ENCODE measurements around the gene TOGARAM2. TPM values are rescaled to one million over a fixed set of nuclear protein-coding genes. Genes with fewer than 3 reads are reported as not detected.

TOGARAM2 gene
- total RNA-seq, 4 donors from 2014 or later = 0.19 to 10.4 (median 0.96) TPM

DNA sequence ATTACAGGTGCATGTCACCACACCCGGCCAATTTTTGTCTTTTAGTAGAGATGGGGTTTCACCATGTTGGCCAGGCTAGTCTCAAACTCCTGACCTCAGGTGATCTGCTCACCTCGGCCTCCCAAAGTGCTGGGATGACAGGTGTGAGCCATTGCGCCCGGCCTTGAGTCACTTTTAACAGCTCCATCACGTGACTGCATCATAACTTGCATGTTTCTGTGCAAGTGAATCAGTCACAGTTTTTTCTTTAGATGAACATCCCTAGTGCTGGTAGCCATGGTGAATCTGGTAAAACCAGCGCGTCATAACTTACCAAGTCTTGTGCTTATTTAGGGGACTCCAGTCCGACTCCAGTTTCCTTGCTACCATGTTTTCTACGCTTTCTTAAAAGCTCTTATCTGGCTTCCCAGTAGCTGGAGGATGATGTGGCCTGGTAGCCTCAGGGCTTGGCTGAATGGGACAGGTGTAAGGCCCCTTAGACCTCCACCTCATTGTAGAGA, 60.1 kb downstream of the TOGARAM2 start:
- DNase-seq (ENCODE audit: low spot score) = no peak
- no peak for ATAC-seq (ENCODE audit: low FRiP score)
- TF ChIP-seq CTCF (IDR thresholded peaks at IDR 0.05) = no peak

- no peak for TF ChIP-seq CTCF (IDR thresholded peaks at IDR 0.05)
- ATAC-seq (ENCODE audit: low FRiP score) (no peak), DNase-seq (ENCODE audit: low spot score) (no peak)
These were observed 61.5 kb downstream of the TOGARAM2 start for GRCh38 chr2:29042561-29043075.

DNA sequence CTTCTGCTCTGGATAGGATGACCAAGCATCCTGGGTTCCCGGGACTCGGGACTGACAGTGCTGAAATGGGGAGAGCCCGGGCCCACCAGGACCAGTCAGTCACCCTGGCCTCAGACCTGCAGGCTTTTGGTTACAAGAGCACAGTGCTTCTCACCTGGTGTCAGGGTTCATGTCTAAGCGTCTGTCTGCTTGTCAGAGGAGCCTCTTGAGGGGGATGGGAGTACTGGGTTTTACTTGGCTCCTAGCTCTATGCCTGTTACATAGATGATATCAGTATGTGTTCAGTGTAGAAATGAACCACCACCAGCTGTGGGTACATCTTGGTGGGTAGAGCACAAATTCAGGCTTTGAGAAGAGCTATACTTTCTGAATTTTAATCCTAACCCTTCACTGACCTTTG, 63.4 kb downstream of the TOGARAM2 start:
- no peak for TF ChIP-seq CTCF (IDR thresholded peaks at IDR 0.05)
- no peak for DNase-seq (ENCODE audit: low spot score)

DNA sequence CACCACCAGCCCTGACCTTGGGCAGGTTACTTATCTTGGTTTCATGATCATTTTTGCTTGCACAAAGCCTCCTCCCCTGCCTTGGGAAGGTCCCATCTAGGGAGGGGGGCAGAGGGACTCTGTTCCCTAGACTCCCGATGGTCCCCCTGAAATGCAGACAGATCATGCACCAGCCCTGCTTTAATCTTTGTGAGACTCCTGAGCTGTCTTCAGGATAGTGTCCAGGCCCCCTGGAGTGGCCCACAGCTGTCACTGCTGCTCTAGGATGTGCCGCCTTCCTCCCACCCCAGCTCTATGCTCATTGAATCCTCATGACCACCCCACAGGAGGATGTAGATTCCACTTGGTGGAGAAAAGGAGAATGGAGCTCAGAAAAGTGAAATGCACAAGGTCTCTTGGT, 65.2 kb downstream of the TOGARAM2 start:
- ATAC-seq (ENCODE audit: low FRiP score) (no peak), DNase-seq (ENCODE audit: low spot score) (no peak)
- TF ChIP-seq CTCF (IDR thresholded peaks at IDR 0.05) = no peak

More for the DNA sequence above, 63.4 kb downstream of the TOGARAM2 start:
- ATAC-seq (ENCODE audit: low FRiP score) = no peak

DNA sequence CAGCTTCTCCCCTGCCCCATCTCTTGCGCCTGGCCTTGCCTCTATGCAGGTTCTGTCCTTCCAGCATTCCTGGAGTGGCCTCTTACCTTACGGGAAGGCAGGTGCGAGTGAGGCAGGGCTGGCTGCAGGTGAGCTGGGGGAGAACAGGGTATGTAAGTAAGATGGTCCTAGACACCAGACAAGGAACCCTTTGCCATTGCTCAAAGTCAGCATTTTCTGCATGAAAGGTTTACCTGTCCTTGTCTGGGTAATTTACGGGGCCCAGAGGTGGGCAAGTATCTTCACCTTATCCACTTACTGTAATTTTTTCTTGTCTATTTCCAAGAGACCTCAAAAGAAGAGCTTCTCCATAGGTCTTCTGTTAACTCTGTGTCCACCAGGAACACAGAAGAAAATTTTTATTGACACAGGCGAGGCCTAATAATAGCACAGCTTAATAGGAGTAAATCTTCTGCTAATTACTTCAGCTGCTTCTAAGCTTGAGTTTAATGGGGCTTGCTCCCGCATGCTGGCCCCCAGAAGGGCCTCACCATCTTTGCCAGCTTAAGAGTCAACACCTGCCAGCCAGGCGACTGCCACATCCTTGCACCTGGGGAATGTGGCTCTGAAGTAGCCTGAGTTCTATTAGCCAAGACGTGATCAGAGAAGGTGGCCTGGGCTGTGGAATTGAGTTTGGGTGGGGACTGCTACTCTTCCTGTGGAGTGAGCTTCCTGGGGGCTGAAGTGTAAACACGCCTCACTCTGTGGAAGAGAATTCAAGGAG, 66.2 kb downstream of the TOGARAM2 start:
- no peak for DNase-seq (ENCODE audit: low spot score)
- TF ChIP-seq CTCF (IDR thresholded peaks at IDR 0.05) = no peak
- ATAC-seq (ENCODE audit: low FRiP score) = no peak

DNA sequence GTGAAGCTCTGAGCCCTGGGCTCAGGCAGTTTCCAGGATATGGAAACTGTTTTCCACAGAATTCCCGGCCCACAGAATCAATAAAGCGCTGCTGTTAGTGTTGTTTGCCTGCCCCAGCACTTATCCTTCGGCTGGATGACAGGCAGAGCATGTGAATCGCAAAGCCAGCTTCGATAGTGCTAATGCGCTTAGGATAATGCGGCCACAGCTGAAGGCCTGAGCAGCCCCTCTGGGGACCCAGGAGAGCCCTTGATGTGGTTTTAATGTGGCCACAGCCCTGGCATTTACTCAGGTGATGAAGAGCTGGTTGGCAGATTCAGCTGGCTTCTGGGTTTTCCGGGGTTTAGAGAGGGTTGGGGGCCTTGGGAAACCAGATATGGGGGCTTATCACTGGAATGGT, 69.5 kb downstream of the TOGARAM2 start:
- TF ChIP-seq CTCF (IDR thresholded peaks at IDR 0.05) = no peak
- ATAC-seq (ENCODE audit: low FRiP score) (no peak), DNase-seq (ENCODE audit: low spot score) (no peak)

DNA sequence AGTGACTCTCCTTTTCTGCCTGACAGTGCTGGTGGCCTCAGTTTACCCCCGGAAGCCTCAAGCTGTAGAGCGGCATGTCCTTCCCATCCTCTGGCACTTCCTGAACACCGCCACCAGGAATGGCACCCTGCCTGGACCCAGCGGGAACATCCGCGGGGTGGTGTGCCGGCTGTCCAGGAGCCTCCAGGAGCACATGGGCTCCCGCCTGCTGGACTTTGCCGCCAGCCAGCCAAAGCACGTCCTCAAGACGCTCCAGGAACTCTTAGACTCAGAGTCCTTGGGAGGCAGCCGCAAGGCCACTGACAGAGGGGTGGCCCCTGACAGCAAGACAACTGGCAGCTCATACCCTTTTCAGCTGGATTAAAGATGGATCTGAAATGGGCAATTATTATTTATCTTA, 70.6 kb downstream of the TOGARAM2 start:
- DNase-seq (ENCODE audit: low spot score) = no peak
- no peak for TF ChIP-seq CTCF (IDR thresholded peaks at IDR 0.05)
- ATAC-seq (ENCODE audit: low FRiP score) = no peak

Measured in omental fat pad (tissue), 4 donors.